HCT116 (cell line): ENCODE measurements around the gene FBXO11. TPM values are rescaled to one million over a fixed set of nuclear protein-coding genes. Genes with fewer than 3 reads are reported as not detected.
"Not testable (repeated sequence)": the region's sequence is repeated elsewhere in the genome, so short reads cannot be mapped to it uniquely, and the experiment has no call there.

Experiments used
- ATAC-seq: fragments of 200-7000 bp; cut with Tn5 transposase; 2 replicates; pipeline ENCODE4 v1.9.1; 2020; ENCODE audit warnings: mild to moderate bottlenecking, moderate library complexity
- BruUV-seq: library from RNA; stranded (reverse); fragments of 400-500 nt; replicated peaks from 2 replicates; lab custom pipeline; 2021; lab: Mats Ljungman, UMichigan
- CTCF ChIA-PET: fragments of 300-600 bp; sonication (Branson Sonifier 250); formaldehyde crosslinking; loops from one replicate; lab custom pipeline; 2021; ENCODE audit warnings: antibody characterized with exemption; lab: Charles Lee
- POLR2A ChIA-PET: fragments of 300-600, 350-600 bp; sonication (Branson Sonifier 250); formaldehyde crosslinking; loops from one replicate; lab custom pipeline; 2021; ENCODE audit warnings: antibody characterized with exemption; lab: Charles Lee
- RAD21 ChIA-PET, 2 experiments: fragments of 300-600 bp; sonication (Branson Sonifier 250); formaldehyde crosslinking; loops; one replicate each; lab custom pipeline; 2023; ENCODE audit warnings: low total read pairs in 2 of 2; ENCODE audit not compliant: uncharacterized antibody in 2 of 2, unreplicated experiment in 2 of 2, low non-redundant PET in 1 of 2; lab: Charles Lee
- DNase-seq: peaks from one replicate; pipeline ENCODE4 v3.0.0-alpha.2; 2010; ENCODE audit warnings: low read depth, low spot score
- H2AFZ ChIP-seq: fragments of 200-600 bp; shearing (Covaris generic), sonication (generic); 2 replicates; pipeline ENCODE4 v1.6.1; 2017; ENCODE audit warnings: low read depth, mixed run types, mixed read lengths, antibody characterized with exemption, low read length; ENCODE audit not compliant: poor library complexity, severe bottlenecking
- H3K27ac ChIP-seq: 2 replicates; pipeline ENCODE4 v1.5.1; 2012; ENCODE audit warnings: low read depth, low read length
- H3K27me3 ChIP-seq: fragments of 200-600 bp; sonication (generic); 2 replicates; pipeline ENCODE4 v1.6.1; 2016; ENCODE audit warnings: mixed run types, low read length, mixed read lengths; ENCODE audit not compliant: insufficient read depth
- H3K36me3 ChIP-seq, 2 experiments: fragments of 200-500 bp in 1 of 2; fragments of 200-600 bp in 1 of 2; sonication (Bioruptor generic) in 1 of 2; sonication (generic) in 1 of 2; 2 replicates each; pipeline versions ENCODE4 v1.5.1 to v1.6.1; 2014 to 2016; ENCODE audit warnings: low read length in 2 of 2, inconsistent platforms in 1 of 2, mixed read lengths in 1 of 2, mixed run types in 1 of 2; ENCODE audit not compliant: insufficient read depth in 2 of 2, control insufficient read depth in 1 of 2
- H3K4me1 ChIP-seq, 2 experiments: fragments of 200-600 bp in 1 of 2; sonication (generic) in 1 of 2; 2 replicates each; pipeline versions ENCODE4 v1.5.1 to v1.6.1; 2012 to 2017; ENCODE audit warnings: low read length in 2 of 2, inconsistent platforms in 1 of 2, mild to moderate bottlenecking in 1 of 2, mixed read lengths in 1 of 2, mixed run types in 1 of 2, moderate library complexity in 1 of 2; ENCODE audit not compliant: insufficient read depth in 2 of 2, control insufficient read depth in 1 of 2
- H3K4me2 ChIP-seq: fragments of 200-600 bp; sonication (generic); 2 replicates; pipeline ENCODE4 v1.6.1; 2017; ENCODE audit warnings: mixed run types, low read length, mixed read lengths
- H3K4me3 ChIP-seq, 2 experiments: fragments of 200-600 bp in 1 of 2; sonication (generic) in 1 of 2; replicated peaks in 1 of 2; 2 replicates each; pipeline ENCODE4 v1.5.1; 2011 to 2016; ENCODE audit warnings: low read length in 2 of 2, control low read depth in 1 of 2, low read depth in 1 of 2, mild to moderate bottlenecking in 1 of 2, mixed read lengths in 1 of 2, mixed run types in 1 of 2
- H3K79me2 ChIP-seq: fragments of 200-600 bp; sonication (generic); 2 replicates; pipeline ENCODE4 v1.6.1; 2017; ENCODE audit warnings: mild to moderate bottlenecking, mixed run types, low read length, moderate library complexity, mixed read lengths; ENCODE audit not compliant: insufficient read depth
- H3K9ac ChIP-seq: fragments of 200-600 bp; sonication (generic); 2 replicates; pipeline ENCODE4 v1.6.1; 2016; ENCODE audit warnings: low read length, mixed read lengths
- H3K9me2 ChIP-seq: fragments of 200-600 bp; sonication (generic), shearing (Covaris generic); 2 replicates; pipeline ENCODE4 v1.6.1; 2017; ENCODE audit warnings: mixed run types, mild to moderate bottlenecking, moderate library complexity; ENCODE audit not compliant: insufficient read depth
- H3K9me3 ChIP-seq, 2 experiments: fragments of 200-500 bp in 1 of 2; fragments of 200-600 bp in 1 of 2; sonication (Bioruptor generic) in 1 of 2; sonication (generic) in 1 of 2; 2 replicates each; pipeline ENCODE4 v1.6.1; 2014 to 2017; ENCODE audit warnings: low read length in 2 of 2, mixed read lengths in 2 of 2, inconsistent platforms in 1 of 2, low read depth in 1 of 2, mild to moderate bottlenecking in 1 of 2, mixed run types in 1 of 2, moderate library complexity in 1 of 2; ENCODE audit not compliant: control insufficient read depth in 1 of 2, insufficient read depth in 1 of 2
- H4K20me1 ChIP-seq: fragments of 200-600 bp; sonication (generic), shearing (Covaris generic); 2 replicates; pipeline ENCODE4 v1.6.1; 2017; ENCODE audit warnings: mixed run types, mild to moderate bottlenecking, moderate library complexity; ENCODE audit not compliant: insufficient read depth
- ATF3 ChIP-seq: IDR thresholded peaks from 2 replicates; pipeline ENCODE4 v1.6.1; 2012
- CEBPB ChIP-seq: IDR thresholded peaks from 2 replicates; pipeline ENCODE4 v1.6.1; 2012; ENCODE audit warnings: low read depth
- EGR1 ChIP-seq: IDR thresholded peaks from 2 replicates; pipeline ENCODE4 v1.6.1; 2012; ENCODE audit warnings: low read depth
- EZH2 ChIP-seq: fragments of 200-600 bp; sonication (generic); IDR thresholded peaks from 2 replicates; pipeline ENCODE4 v1.6.1; 2017; ENCODE audit warnings: antibody characterized with exemption, mixed run types
- EZH2phosphoT487 ChIP-seq: fragments of 200-600 bp; IDR thresholded peaks from 2 replicates; pipeline ENCODE4 v1.6.1; 2018; ENCODE audit warnings: antibody characterized with exemption, borderline replicate concordance
- POLR2AphosphoS5 ChIP-seq: IDR thresholded peaks from 2 replicates; pipeline ENCODE4 v1.6.1; 2011; ENCODE audit warnings: mild to moderate bottlenecking, low read depth, low read length, moderate library complexity
- RAD21 ChIP-seq: IDR thresholded peaks from 2 replicates; pipeline ENCODE4 v1.6.1; 2012; ENCODE audit warnings: low read depth, mild to moderate bottlenecking
- SIN3A ChIP-seq: IDR thresholded peaks from 2 replicates; pipeline ENCODE4 v1.6.1; 2012; ENCODE audit warnings: low read depth
- ZFX ChIP-seq: fragments of 450-650 bp; IDR thresholded peaks from 2 replicates; pipeline ENCODE4 v1.6.1; 2017
- intact Hi-C: fragments of 100-400 bp; cut with micrococcal nuclease; formaldehyde crosslinking; loops from 2 replicates; pipeline ENCODE4 v1.10.0; 2022
- total RNA-seq: library from RNA; stranded (reverse); gene quantifications from one replicate; pipeline ENCODE4 v1.2.1, GENCODE V29; 2021; ENCODE audit not compliant: unreplicated experiment
- TF ChIP-seq, protein P1 (sequence below): IDR thresholded peaks from 2 replicates; pipeline ENCODE4 v1.6.1; 2012; ENCODE audit warnings: low read depth
- TF ChIP-seq, protein P2 (sequence below): IDR thresholded peaks from 2 replicates; pipeline ENCODE4 v1.6.1; 2011; ENCODE audit warnings: mild to moderate bottlenecking, low read length, moderate library complexity; ENCODE audit not compliant: insufficient replicate concordance; ENCODE audit errors: extremely low read depth

The FBXO11 gene
- total RNA-seq, 1 experiment from 2014 or later, result 60.2 TPM

- H3K27ac ChIP-seq, result no peak overlapping the region
- RAD21 ChIA-PET, result no interaction called here
- no peak for DNase-seq
- peaks cover 99% of the 10 kb centered on the region for H3K79me2 ChIP-seq
- intact Hi-C loops, result no loop called here
- H3K4me1 ChIP-seq, result peaks cover 0 to under 1% of the 10 kb centered on the region in 2 experiments; a peak in 2 of 4 replicates
- CTCF ChIA-PET, result no interaction called here
- H2AFZ ChIP-seq, result no peak overlapping the region
- H3K9me2 ChIP-seq, result no peaks in the 10 kb centered on the region
- H4K20me1 ChIP-seq, result peaks cover 9% of the 10 kb centered on the region; the same call in 1 of the 2 replicates
- H3K9ac ChIP-seq, result no peak overlapping the region
- no peaks in the 10 kb centered on the region for H3K36me3 ChIP-seq
- POLR2A ChIA-PET, result no interaction called here
- no peaks in the 10 kb centered on the region for H3K27me3 ChIP-seq
- no peak overlapping the region for H3K4me3 ChIP-seq
- H3K9me3 ChIP-seq, result no peaks in the 10 kb centered on the region
- no peak overlapping the region for H3K4me2 ChIP-seq
- TF ChIP-seq EZH2 (no peak), ATF3 (no peak), CEBPB (no peak), ZFX (no peak), SIN3A (no peak), EGR1 (no peak), RAD21 (no peak), POLR2AphosphoS5 (no peak), EZH2phosphoT487 (no peak)
- TF ChIP-seq, protein P1, sequence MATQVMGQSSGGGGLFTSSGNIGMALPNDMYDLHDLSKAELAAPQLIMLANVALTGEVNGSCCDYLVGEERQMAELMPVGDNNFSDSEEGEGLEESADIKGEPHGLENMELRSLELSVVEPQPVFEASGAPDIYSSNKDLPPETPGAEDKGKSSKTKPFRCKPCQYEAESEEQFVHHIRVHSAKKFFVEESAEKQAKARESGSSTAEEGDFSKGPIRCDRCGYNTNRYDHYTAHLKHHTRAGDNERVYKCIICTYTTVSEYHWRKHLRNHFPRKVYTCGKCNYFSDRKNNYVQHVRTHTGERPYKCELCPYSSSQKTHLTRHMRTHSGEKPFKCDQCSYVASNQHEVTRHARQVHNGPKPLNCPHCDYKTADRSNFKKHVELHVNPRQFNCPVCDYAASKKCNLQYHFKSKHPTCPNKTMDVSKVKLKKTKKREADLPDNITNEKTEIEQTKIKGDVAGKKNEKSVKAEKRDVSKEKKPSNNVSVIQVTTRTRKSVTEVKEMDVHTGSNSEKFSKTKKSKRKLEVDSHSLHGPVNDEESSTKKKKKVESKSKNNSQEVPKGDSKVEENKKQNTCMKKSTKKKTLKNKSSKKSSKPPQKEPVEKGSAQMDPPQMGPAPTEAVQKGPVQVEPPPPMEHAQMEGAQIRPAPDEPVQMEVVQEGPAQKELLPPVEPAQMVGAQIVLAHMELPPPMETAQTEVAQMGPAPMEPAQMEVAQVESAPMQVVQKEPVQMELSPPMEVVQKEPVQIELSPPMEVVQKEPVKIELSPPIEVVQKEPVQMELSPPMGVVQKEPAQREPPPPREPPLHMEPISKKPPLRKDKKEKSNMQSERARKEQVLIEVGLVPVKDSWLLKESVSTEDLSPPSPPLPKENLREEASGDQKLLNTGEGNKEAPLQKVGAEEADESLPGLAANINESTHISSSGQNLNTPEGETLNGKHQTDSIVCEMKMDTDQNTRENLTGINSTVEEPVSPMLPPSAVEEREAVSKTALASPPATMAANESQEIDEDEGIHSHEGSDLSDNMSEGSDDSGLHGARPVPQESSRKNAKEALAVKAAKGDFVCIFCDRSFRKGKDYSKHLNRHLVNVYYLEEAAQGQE, result no peak
- TF ChIP-seq, protein P2, sequence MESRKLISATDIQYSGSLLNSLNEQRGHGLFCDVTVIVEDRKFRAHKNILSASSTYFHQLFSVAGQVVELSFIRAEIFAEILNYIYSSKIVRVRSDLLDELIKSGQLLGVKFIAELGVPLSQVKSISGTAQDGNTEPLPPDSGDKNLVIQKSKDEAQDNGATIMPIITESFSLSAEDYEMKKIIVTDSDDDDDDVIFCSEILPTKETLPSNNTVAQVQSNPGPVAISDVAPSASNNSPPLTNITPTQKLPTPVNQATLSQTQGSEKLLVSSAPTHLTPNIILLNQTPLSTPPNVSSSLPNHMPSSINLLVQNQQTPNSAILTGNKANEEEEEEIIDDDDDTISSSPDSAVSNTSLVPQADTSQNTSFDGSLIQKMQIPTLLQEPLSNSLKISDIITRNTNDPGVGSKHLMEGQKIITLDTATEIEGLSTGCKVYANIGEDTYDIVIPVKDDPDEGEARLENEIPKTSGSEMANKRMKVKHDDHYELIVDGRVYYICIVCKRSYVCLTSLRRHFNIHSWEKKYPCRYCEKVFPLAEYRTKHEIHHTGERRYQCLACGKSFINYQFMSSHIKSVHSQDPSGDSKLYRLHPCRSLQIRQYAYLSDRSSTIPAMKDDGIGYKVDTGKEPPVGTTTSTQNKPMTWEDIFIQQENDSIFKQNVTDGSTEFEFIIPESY, result no peak
- BruUV-seq, result no TSS peak
- ATAC-seq, result no peak
These were observed 8.2 kb downstream of the FBXO11 start for GRCh38 chr2:47897883-47898731.

DNA sequence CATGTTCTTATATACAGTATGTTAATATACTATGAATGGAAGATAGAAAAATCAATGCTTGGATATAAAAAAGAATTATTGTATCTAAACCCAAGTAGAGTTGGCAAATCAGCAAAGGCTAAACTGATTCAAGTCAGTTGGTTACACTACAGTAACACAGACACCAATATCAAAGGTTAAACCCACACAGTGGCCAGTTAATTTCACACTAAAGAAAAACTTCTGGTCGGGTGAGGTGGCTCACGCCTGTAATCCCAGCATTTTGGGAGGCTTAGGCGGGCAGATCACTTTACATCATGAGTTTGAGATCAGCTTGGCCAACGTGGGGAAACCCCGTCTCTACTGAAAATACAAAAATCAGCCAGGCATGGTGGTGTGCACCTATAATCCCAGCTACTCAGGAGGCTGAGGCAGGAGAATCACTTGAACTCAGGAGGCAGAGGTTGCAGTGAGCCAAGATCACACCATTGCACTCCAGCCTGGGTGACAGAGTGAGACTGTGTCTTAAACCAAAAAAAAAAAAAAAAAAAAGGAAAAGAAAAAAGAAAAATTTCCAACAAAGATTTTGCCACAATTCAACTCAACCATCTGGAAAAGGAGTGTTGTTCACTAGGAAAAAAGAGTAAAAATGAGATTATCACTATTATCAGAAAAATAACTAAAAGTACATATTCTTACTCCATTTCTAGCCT lies 9.0 kb downstream of the FBXO11 start:
- RAD21 ChIA-PET, intact Hi-C loops, H3K9me2 ChIP-seq, H2AFZ ChIP-seq, H3K27ac ChIP-seq, ATAC-seq, H4K20me1 ChIP-seq, H3K4me3 ChIP-seq, H3K4me2 ChIP-seq, H3K9me3 ChIP-seq, POLR2A ChIA-PET, H3K36me3 ChIP-seq, H3K27me3 ChIP-seq, DNase-seq, CTCF ChIA-PET, BruUV-seq, H3K4me1 ChIP-seq, H3K9ac ChIP-seq: not testable (repeated sequence)
- peaks cover 99% of the 10 kb centered on the region for H3K79me2 ChIP-seq
